Astrocyte of the cerebellum (primary cell): Measurements from ENCODE around the gene NCEH1.
A peak's percentile ranks its signal among the peaks of the same experiment; 100 is the strongest.

Experiments
- DNase-seq: peaks from one replicate; pipeline ENCODE4 v3.0.0-alpha.2; 2011; ENCODE audit warnings: low read depth
- H3K4me3 ChIP-seq: 2 replicates; pipeline ENCODE4 v1.5.1; 2011; ENCODE audit warnings: mild to moderate bottlenecking, low read depth, low read length, moderate library complexity
- CTCF ChIP-seq: IDR thresholded peaks from 2 replicates; pipeline ENCODE4 v1.5.1; 2012; ENCODE audit warnings: low read length, low read depth, moderate library complexity, mild to moderate bottlenecking; ENCODE audit errors: missing control alignments
- in situ Hi-C: cut with HindIII; loops from 2 replicates; pipeline ENCODE4 v1.10.0; 2017; ENCODE audit warnings: low sequenced_read_pairs

The NCEH1 gene

GRCh38 chr3:172626021-172626640, 84.7 kb downstream of the NCEH1 start:
- DNase-seq = no peak
- TF ChIP-seq CTCF = no peak
- in situ Hi-C loops = no loop called here
- H3K4me3 ChIP-seq = no peak overlapping the region

- H3K4me3 ChIP-seq = no peak overlapping the region
- in situ Hi-C loops = no loop called here
- DNase-seq = no peak
- no peak for TF ChIP-seq CTCF
Measured at GRCh38 chr3:172625404-172625803, 85.5 kb downstream of the NCEH1 start.

- TF ChIP-seq CTCF = no peak
- no peak for DNase-seq
- no peak overlapping the region for H3K4me3 ChIP-seq
- in situ Hi-C loops = no loop called here
Measured at GRCh38 chr3:172624999-172625398, 85.9 kb downstream of the NCEH1 start.

- H3K4me3 ChIP-seq = no peak overlapping the region
- TF ChIP-seq CTCF = peak; percentile 58
- in situ Hi-C loops = no loop called here
- DNase-seq = peak; percentile 82
Measured at GRCh38 chr3:172622916-172623700, 87.8 kb downstream of the NCEH1 start.

- no peak overlapping the region for H3K4me3 ChIP-seq
- TF ChIP-seq CTCF = no peak
Measured at GRCh38 chr3:172622156-172622555, 88.7 kb downstream of the NCEH1 start.

GRCh38 chr3:172617976-172618375, 92.9 kb downstream of the NCEH1 start:
- in situ Hi-C loops = no loop called here
- TF ChIP-seq CTCF = no peak
- DNase-seq = no peak
- H3K4me3 ChIP-seq = no peak overlapping the region

More at GRCh38 chr3:172622156-172622555, 88.7 kb downstream of the NCEH1 start:
- no peak for DNase-seq
- in situ Hi-C loops = no loop called here
